ENCODE results near the gene STK10. TPM values are rescaled to one million over a fixed set of nuclear protein-coding genes. Genes with fewer than 3 reads are reported as not detected.

Gene STK10
- total and polyA plus RNA-seq, 2 of the 8 experiments (the other 6 are each of a cell fraction or from before 2014, with no cell fraction given): 10.5 to 21.4 TPM

- Histone ChIP-seq H2BK120ac (replicated peaks; ENCODE audit: low read depth, low read length) (no peak overlapping the region), H3K56ac (replicated peaks; ENCODE audit: insufficient read length, low read depth, low read length) (no peak overlapping the region), H4K20me1 (replicated peaks in 1 of 2; ENCODE audit: control insufficient read depth in 1 of 2, insufficient read depth in 2 of 2, low read length in 2 of 2) (peaks cover 3 to 4% of the 10 kb centered on the region in 2 experiments), H3K18ac (ENCODE audit: extremely low read depth, low read length) (no peak overlapping the region), H4K91ac (replicated peaks; ENCODE audit: insufficient read length, low read length) (no peak overlapping the region), H3K9me3 (ENCODE audit: insufficient read depth in 2 of 2, low read depth in 1 of 2, low read length in 1 of 2) (no peaks in the 10 kb centered on the region), H2AK5ac (ENCODE audit: low read depth, low read length) (no peak overlapping the region), H3K4me3 (ENCODE audit: extremely low read depth in 1 of 4, insufficient read depth in 2 of 4, low read depth in 3 of 4, low read length in 4 of 4) (no peak overlapping the region), H3K27ac (ENCODE audit: low read depth, low read length) (no peak overlapping the region), H3K9ac (replicated peaks in 1 of 4; ENCODE audit: extremely low read depth in 1 of 4, low read depth in 3 of 4, low read length in 3 of 4) (no peak overlapping the region), H3K27me3 (replicated peaks in 1 of 4; ENCODE audit: control insufficient read depth in 3 of 4, extremely low read depth in 1 of 4, insufficient read depth in 3 of 4, low read length in 3 of 4) (no peaks in the 10 kb centered on the region), H3K4me1 (replicated peaks in 1 of 4; ENCODE audit: control insufficient read depth in 3 of 4, insufficient read depth in 4 of 4, low read length in 3 of 4) (peaks cover 0 to 3% (median 0%) of the 10 kb centered on the region in 4 experiments; a peak in 1 of 7 replicates), H2AFZ (ENCODE audit: low read length) (no peak overlapping the region), H2BK12ac (ENCODE audit: low read depth, low read length) (no peak overlapping the region), H2BK20ac (ENCODE audit: low read length) (no peak overlapping the region), H3K23me2 (ENCODE audit: low read depth, low read length) (no peaks in the 10 kb centered on the region), H3K14ac (ENCODE audit: insufficient read length) (no peak overlapping the region), H3K4ac (replicated peaks; ENCODE audit: insufficient read length, low read depth, low read length) (no peak overlapping the region), H3K23ac (ENCODE audit: insufficient read length) (no peak overlapping the region), H4K5ac (ENCODE audit: insufficient read length, low read depth, low read length) (no peak overlapping the region), H3K36me3 (ENCODE audit: control insufficient read depth in 2 of 4, insufficient read depth in 4 of 4, low read length in 3 of 4) (peaks cover 0 to 42% (median 8%) of the 10 kb centered on the region in 4 experiments; a peak in 4 of 8 replicates), H3K79me1 (ENCODE audit: low read depth, low read length) (no peaks in the 10 kb centered on the region; the same call in 1 of the 2 replicates), H3K4me2 (ENCODE audit: insufficient read depth in 1 of 2, low read depth in 2 of 2, low read length in 2 of 2) (no peak overlapping the region), H4K8ac (ENCODE audit: extremely low read depth, insufficient read depth, low read length) (no peak overlapping the region), H2BK15ac (ENCODE audit: low read length) (no peak overlapping the region), H3K79me2 (ENCODE audit: control insufficient read depth in 1 of 2, insufficient read depth in 2 of 2, low read length in 2 of 2) (peaks cover 0 to 15% of the 10 kb centered on the region in 2 experiments; a peak in 1 of 4 replicates), H2BK5ac (ENCODE audit: low read depth, low read length) (no peak overlapping the region)
- 91% methylated on average over 10 of the region's 10 CpGs; no CpG with 5 or more reads in 1 of the 2 experiments for WGBS, 2 experiments (ENCODE audit: extremely low coverage in 1 of 2, insufficient coverage in 1 of 2, insufficient read length in 1 of 2, insufficient replicate concordance in 2 of 2, low coverage in 1 of 2, low lambda C conversion rate in 2 of 2, missing lambda C conversion rate in 1 of 2)
- no peak for DNase-seq (ENCODE audit: low read depth in 1 of 2, low spot score in 2 of 2)
- POLR2A ChIA-PET (ENCODE audit: partially characterized antibody): interaction anchor here (0.9 to 1.5 kb wide), 3 partner anchors 8 to 58 kb away, joined by 3 to 5 read pairs (median 4); partner anchors contain the start of gene UBTD2
- no peak for FAIRE-seq
- CTCF ChIA-PET (ENCODE audit: partially characterized antibody): interaction anchor here (1.0 kb wide), 1 partner anchor 21 kb away, joined by 3 read pairs; no protein-coding TSS in a partner anchor
- no peak for TF ChIP-seq RNF2 (IDR thresholded peaks at IDR 0.05; ENCODE audit: borderline replicate concordance, low read depth, low read length, missing control alignments, poor library complexity, severe bottlenecking)
- no peak for TF ChIP-seq CREB1 (IDR thresholded peaks at IDR 0.05)
- no peak for TF ChIP-seq SP2 (IDR thresholded peaks at IDR 0.05; ENCODE audit: low read length)
- TF ChIP-seq POLR2A (IDR thresholded peaks at IDR 0.05; ENCODE audit: control extremely low read depth in 1 of 2, low read depth in 2 of 2, low read length in 2 of 2): no peak
- no peak for TF ChIP-seq POU5F1 (IDR thresholded peaks at IDR 0.05; ENCODE audit: low read depth, low read length)
- no peak for TF ChIP-seq SIRT6 (IDR thresholded peaks at IDR 0.05; ENCODE audit: low read length)
- TF ChIP-seq RXRA (IDR thresholded peaks at IDR 0.05; ENCODE audit: insufficient read depth, low read depth, low read length): no peak
- TF ChIP-seq CTBP2 (IDR thresholded peaks at IDR 0.05; ENCODE audit: borderline replicate concordance, insufficient read depth, insufficient read length, low read length): no peak
- TF ChIP-seq RFX5 (IDR thresholded peaks at IDR 0.05; ENCODE audit: borderline replicate concordance, low read depth, low read length): no peak
- TF ChIP-seq SIX5 (IDR thresholded peaks at IDR 0.05; ENCODE audit: low read depth, low read length): no peak
- TF ChIP-seq PHF8 (conservative IDR thresholded peaks at IDR 0.05; ENCODE audit: low read depth, low read length): no peak
- no peak for TF ChIP-seq BCL11A (IDR thresholded peaks at IDR 0.05; ENCODE audit: low read depth in 2 of 2, low read length in 2 of 2)
These were observed 36.2 kb upstream of the STK10 start for GRCh38 chr5:172223901-172224873.

All from H1 (cell line).